ENCODE data around the gene TSPYL1.

DNA sequence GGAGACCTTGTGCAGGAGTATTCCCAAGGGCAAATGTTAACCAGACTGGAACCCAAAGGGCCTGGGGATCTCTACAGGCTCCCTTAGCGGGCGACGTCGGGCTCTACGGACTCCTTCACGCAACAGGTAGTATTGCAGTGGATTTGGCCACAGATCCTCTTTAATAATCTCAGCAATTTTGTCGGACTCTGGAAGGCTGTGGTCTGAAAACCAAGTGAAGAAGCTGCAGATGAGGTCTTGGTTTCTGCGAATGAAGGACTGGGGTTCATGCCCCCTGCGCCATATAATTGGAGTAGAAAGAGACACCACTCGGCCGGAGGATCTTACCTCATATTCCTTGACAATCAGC is 1.3 kb downstream of the TSPYL1 start:
- no peak for TF ChIP-seq GLIS3 (CRISPR knock-in tag; IDR thresholded peaks at IDR 0.05)
- TF ChIP-seq, protein P1, sequence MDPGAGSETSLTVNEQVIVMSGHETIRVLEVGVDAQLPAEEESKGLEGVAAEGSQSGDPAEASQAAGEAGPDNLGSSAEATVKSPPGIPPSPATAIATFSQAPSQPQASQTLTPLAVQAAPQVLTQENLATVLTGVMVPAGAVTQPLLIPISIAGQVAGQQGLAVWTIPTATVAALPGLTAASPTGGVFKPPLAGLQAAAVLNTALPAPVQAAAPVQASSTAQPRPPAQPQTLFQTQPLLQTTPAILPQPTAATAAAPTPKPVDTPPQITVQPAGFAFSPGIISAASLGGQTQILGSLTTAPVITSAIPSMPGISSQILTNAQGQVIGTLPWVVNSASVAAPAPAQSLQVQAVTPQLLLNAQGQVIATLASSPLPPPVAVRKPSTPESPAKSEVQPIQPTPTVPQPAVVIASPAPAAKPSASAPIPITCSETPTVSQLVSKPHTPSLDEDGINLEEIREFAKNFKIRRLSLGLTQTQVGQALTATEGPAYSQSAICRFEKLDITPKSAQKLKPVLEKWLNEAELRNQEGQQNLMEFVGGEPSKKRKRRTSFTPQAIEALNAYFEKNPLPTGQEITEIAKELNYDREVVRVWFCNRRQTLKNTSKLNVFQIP (CRISPR knock-in tag; IDR thresholded peaks at IDR 0.05; ENCODE audit: borderline replicate concordance, low read depth), result no peak
